DOHH2 (cell line): ENCODE data around the gene LRRC10.

ENCODE experiments used
- H3F3A ChIP-seq: fragments of 200-600 bp; sonication (generic), shearing (Covaris generic); 2 replicates; pipeline ENCODE4 v1.6.0; 2016; ENCODE audit warnings: antibody characterized with exemption, mild to moderate bottlenecking; ENCODE audit not compliant: control insufficient read depth, insufficient read depth
- H3K27ac ChIP-seq: fragments of 200-600 bp; sonication (generic); 2 replicates; pipeline ENCODE4 v1.5.1; 2014; ENCODE audit warnings: low read depth, mild to moderate bottlenecking, low read length, moderate library complexity
- H3K27me3 ChIP-seq: fragments of 200-600 bp; sonication (generic); 2 replicates; pipeline ENCODE4 v1.6.1; 2014; ENCODE audit warnings: mild to moderate bottlenecking, low read length, mixed read lengths; ENCODE audit not compliant: control insufficient read depth
- H3K36me3 ChIP-seq: fragments of 200-600 bp; sonication (generic); 2 replicates; pipeline ENCODE4 v1.6.1; 2014; ENCODE audit warnings: mild to moderate bottlenecking, low read length, moderate library complexity, mixed read lengths; ENCODE audit not compliant: control insufficient read depth
- H3K4me1 ChIP-seq: fragments of 200-600 bp; sonication (generic); 2 replicates; pipeline ENCODE4 v1.6.1; 2014; ENCODE audit warnings: mild to moderate bottlenecking, low read length, mixed read lengths; ENCODE audit not compliant: control insufficient read depth
- H3K4me2 ChIP-seq: fragments of 200-600 bp; sonication (generic); 2 replicates; pipeline ENCODE4 v1.6.0; 2014; ENCODE audit warnings: mild to moderate bottlenecking, low read length, moderate library complexity
- H3K4me3 ChIP-seq: fragments of 200-600 bp; sonication (generic); 2 replicates; pipeline ENCODE4 v1.5.1; 2014; ENCODE audit warnings: mild to moderate bottlenecking, low read length, mixed read lengths
- H3K79me2 ChIP-seq: fragments of 200-600 bp; sonication (generic); 2 replicates; pipeline ENCODE4 v1.6.1; 2014; ENCODE audit warnings: mild to moderate bottlenecking, low read length, mixed read lengths; ENCODE audit not compliant: control insufficient read depth
- H3K9me2 ChIP-seq: fragments of 200-600 bp; sonication (generic); replicated peaks from 2 replicates; pipeline ENCODE4 v1.6.1; 2014; ENCODE audit warnings: mild to moderate bottlenecking, low read length, mixed read lengths; ENCODE audit not compliant: control insufficient read depth
- H3K9me3 ChIP-seq: fragments of 200-600 bp; sonication (generic); 2 replicates; pipeline ENCODE4 v1.6.1; 2014; ENCODE audit warnings: antibody characterized with exemption, low read length, mixed read lengths; ENCODE audit not compliant: control insufficient read depth, insufficient read depth
- H4K20me1 ChIP-seq: fragments of 200-600 bp; sonication (generic); 2 replicates; pipeline ENCODE4 v1.6.0; 2014; ENCODE audit warnings: low read depth, mild to moderate bottlenecking, antibody characterized with exemption, low read length, moderate library complexity; ENCODE audit not compliant: control insufficient read depth, insufficient read depth
- CTCF ChIP-seq: fragments of 200-600 bp; sonication (generic); IDR thresholded peaks from one replicate; pipeline ENCODE4 v1.5.1; 2014; ENCODE audit warnings: antibody characterized with exemption, mild to moderate bottlenecking, low read depth, low read length; ENCODE audit not compliant: poor library complexity, severe bottlenecking
- EZH2phosphoT487 ChIP-seq: fragments of 200-600 bp; sonication (generic); IDR thresholded peaks from 2 replicates; pipeline ENCODE4 v1.6.1; 2017; ENCODE audit warnings: borderline replicate concordance, mild to moderate bottlenecking, antibody characterized with exemption, low read length, moderate library complexity, mixed read lengths

The LRRC10 gene

GRCh38 chr12:69566603-69567002 lies 44.1 kb downstream of the LRRC10 start:
- H3K4me1 ChIP-seq = no peaks in the 10 kb centered on the region
- TF ChIP-seq EZH2phosphoT487 (no peak), CTCF (no peak)
- H3K4me2 ChIP-seq = no peak overlapping the region
- H3K4me3 ChIP-seq = no peak overlapping the region
- H3F3A ChIP-seq = peaks cover 3% of the 10 kb centered on the region; the same call in 1 of the 2 replicates
- no peaks in the 10 kb centered on the region for H4K20me1 ChIP-seq
- no peaks in the 10 kb centered on the region for H3K9me3 ChIP-seq
- H3K9me2 ChIP-seq = no peaks in the 10 kb centered on the region
- no peaks in the 10 kb centered on the region for H3K27me3 ChIP-seq
- no peaks in the 10 kb centered on the region for H3K79me2 ChIP-seq
- H3K27ac ChIP-seq = no peak overlapping the region
- H3K36me3 ChIP-seq = peaks cover 20% of the 10 kb centered on the region

- Histone ChIP-seq H3K36me3 (peaks cover 10% of the 10 kb centered on the region), H3K4me1 (no peaks in the 10 kb centered on the region), H4K20me1 (no peaks in the 10 kb centered on the region), H3K9me2 (no peaks in the 10 kb centered on the region), H3F3A (no peaks in the 10 kb centered on the region), H3K27ac (no peak overlapping the region), H3K9me3 (no peaks in the 10 kb centered on the region), H3K27me3 (no peaks in the 10 kb centered on the region), H3K4me2 (no peak overlapping the region), H3K79me2 (no peaks in the 10 kb centered on the region), H3K4me3 (no peak overlapping the region)
- no peak for TF ChIP-seq EZH2phosphoT487
- no peak for TF ChIP-seq CTCF
These were observed 47.4 kb downstream of the LRRC10 start for GRCh38 chr12:69563166-69563762.
